Glutamatergic neuron (in vitro differentiated cells): ENCODE data around the gene GUCY1A1. TPM values are rescaled to one million over a fixed set of nuclear protein-coding genes. Genes with fewer than 3 reads are reported as not detected.

Source experiments
- DNase-seq: peaks from one replicate; pipeline ENCODE4 v3.0.0; 2022
- H3K27ac Mint-ChIP-seq: one replicate; pipeline ENCODE4 v1.8.0; 2020; ENCODE audit warnings: mild to moderate bottlenecking, mixed read lengths, inconsistent platforms; ENCODE audit not compliant: unreplicated experiment
- H3K27me3 Mint-ChIP-seq: one replicate; pipeline ENCODE4 v1.8.0; 2020; ENCODE audit warnings: mild to moderate bottlenecking, moderate library complexity, mixed read lengths, inconsistent platforms; ENCODE audit not compliant: unreplicated experiment
- H3K36me3 Mint-ChIP-seq: one replicate; pipeline ENCODE4 v1.8.0; 2020; ENCODE audit warnings: mild to moderate bottlenecking, mixed read lengths, inconsistent platforms; ENCODE audit not compliant: unreplicated experiment
- H3K4me1 Mint-ChIP-seq: one replicate; pipeline ENCODE4 v1.8.0; 2020; ENCODE audit warnings: mild to moderate bottlenecking, low read depth, mixed read lengths, inconsistent platforms; ENCODE audit not compliant: unreplicated experiment
- H3K4me3 Mint-ChIP-seq: one replicate; pipeline ENCODE4 v1.8.0; 2020; ENCODE audit warnings: mild to moderate bottlenecking, mixed read lengths, inconsistent platforms; ENCODE audit not compliant: unreplicated experiment
- H3K9me3 Mint-ChIP-seq: one replicate; pipeline ENCODE4 v1.8.0; 2020; ENCODE audit warnings: mild to moderate bottlenecking, moderate library complexity, mixed read lengths, inconsistent platforms; ENCODE audit not compliant: unreplicated experiment
- total RNA-seq: library from RNA; stranded (reverse); fragmentation: NEBNext Ultra II Directional; extraction: Animal tissue kit (Norgen Biotek cat#: 25700); gene quantifications from one replicate; pipeline ENCODE4 v1.2.1, GENCODE V29; 2021; ENCODE audit not compliant: unreplicated experiment
- TF ChIP-seq, protein P1 (sequence below): fragments of 200-600 bp; sonication (generic); IDR thresholded peaks from one replicate; pipeline ENCODE4 v1.5.0; 2021; ENCODE audit not compliant: partially characterized antibody, unreplicated experiment

Gene GUCY1A1
- total RNA-seq, 1 donor from 2014 or later, result not detected

GRCh38 chr4:155624478-155624877, 42.2 kb upstream of the GUCY1A1 start:
- Mint-ChIP-seq H3K27ac (no peak overlapping the region), H3K27me3 (no peaks in the 10 kb centered on the region), H3K9me3 (no peaks in the 10 kb centered on the region), H3K4me1 (no peaks in the 10 kb centered on the region), H3K36me3 (no peaks in the 10 kb centered on the region), H3K4me3 (no peak overlapping the region)
- DNase-seq, result no peak
- TF ChIP-seq, protein P1, sequence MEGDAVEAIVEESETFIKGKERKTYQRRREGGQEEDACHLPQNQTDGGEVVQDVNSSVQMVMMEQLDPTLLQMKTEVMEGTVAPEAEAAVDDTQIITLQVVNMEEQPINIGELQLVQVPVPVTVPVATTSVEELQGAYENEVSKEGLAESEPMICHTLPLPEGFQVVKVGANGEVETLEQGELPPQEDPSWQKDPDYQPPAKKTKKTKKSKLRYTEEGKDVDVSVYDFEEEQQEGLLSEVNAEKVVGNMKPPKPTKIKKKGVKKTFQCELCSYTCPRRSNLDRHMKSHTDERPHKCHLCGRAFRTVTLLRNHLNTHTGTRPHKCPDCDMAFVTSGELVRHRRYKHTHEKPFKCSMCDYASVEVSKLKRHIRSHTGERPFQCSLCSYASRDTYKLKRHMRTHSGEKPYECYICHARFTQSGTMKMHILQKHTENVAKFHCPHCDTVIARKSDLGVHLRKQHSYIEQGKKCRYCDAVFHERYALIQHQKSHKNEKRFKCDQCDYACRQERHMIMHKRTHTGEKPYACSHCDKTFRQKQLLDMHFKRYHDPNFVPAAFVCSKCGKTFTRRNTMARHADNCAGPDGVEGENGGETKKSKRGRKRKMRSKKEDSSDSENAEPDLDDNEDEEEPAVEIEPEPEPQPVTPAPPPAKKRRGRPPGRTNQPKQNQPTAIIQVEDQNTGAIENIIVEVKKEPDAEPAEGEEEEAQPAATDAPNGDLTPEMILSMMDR, result no peak

DNA sequence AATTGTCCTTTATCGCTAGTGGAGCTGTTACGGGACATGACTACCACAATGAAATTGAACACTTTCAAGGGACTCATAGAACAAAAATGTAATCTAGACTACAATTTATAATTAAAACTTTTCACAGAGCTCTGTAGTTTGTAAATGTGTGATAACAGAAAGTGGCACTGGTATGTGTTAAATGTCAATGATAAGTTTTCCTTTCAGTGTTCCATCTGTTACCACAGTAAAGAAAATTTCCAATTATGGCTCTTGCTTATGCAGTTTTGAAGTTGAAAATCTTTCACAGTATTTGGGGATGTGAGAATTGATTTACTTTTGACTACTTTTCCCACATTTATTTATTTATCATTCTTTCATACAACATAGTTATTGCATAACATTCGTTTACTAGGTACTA, 40.1 kb upstream of the GUCY1A1 start:
- TF ChIP-seq, protein P1, result no peak
- H3K36me3 Mint-ChIP-seq, result no peaks in the 10 kb centered on the region
- no peaks in the 10 kb centered on the region for H3K9me3 Mint-ChIP-seq
- no peaks in the 10 kb centered on the region for H3K27me3 Mint-ChIP-seq
- no peak for DNase-seq
- no peak overlapping the region for H3K27ac Mint-ChIP-seq
- H3K4me3 Mint-ChIP-seq, result no peak overlapping the region
- H3K4me1 Mint-ChIP-seq, result no peaks in the 10 kb centered on the region

GRCh38 chr4:155629183-155629825, 37.3 kb upstream of the GUCY1A1 start:
- Mint-ChIP-seq H3K27ac (no peak overlapping the region), H3K4me3 (no peak overlapping the region), H3K27me3 (no peaks in the 10 kb centered on the region), H3K9me3 (no peaks in the 10 kb centered on the region), H3K36me3 (no peaks in the 10 kb centered on the region), H3K4me1 (no peaks in the 10 kb centered on the region)
- TF ChIP-seq, protein P1, result no peak
- DNase-seq, result no peak

DNA sequence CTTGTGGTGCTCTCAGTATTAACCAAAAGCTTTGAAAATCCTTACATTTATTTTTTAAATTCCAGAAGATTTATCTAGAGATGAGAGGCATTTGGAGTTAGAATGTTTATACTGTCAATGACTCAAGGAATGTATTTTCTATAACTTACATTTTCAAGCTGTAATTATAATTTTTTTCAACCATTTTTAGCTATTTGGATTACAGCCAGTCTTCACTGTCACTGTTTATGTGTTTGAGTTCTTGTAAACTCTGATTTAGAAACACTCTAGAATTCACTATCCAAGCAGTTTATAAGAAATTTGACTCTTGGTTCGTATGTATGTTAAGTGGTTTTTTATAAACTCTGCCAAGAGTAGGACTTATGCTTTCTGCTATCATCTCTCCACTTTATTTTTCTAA, 36.7 kb upstream of the GUCY1A1 start:
- H3K4me1 Mint-ChIP-seq, result no peaks in the 10 kb centered on the region
- no peaks in the 10 kb centered on the region for H3K36me3 Mint-ChIP-seq
- H3K27me3 Mint-ChIP-seq, result no peaks in the 10 kb centered on the region
- no peaks in the 10 kb centered on the region for H3K9me3 Mint-ChIP-seq
- H3K4me3 Mint-ChIP-seq, result no peak overlapping the region
- DNase-seq, result no peak
- no peak overlapping the region for H3K27ac Mint-ChIP-seq
- TF ChIP-seq, protein P1, result no peak

DNA sequence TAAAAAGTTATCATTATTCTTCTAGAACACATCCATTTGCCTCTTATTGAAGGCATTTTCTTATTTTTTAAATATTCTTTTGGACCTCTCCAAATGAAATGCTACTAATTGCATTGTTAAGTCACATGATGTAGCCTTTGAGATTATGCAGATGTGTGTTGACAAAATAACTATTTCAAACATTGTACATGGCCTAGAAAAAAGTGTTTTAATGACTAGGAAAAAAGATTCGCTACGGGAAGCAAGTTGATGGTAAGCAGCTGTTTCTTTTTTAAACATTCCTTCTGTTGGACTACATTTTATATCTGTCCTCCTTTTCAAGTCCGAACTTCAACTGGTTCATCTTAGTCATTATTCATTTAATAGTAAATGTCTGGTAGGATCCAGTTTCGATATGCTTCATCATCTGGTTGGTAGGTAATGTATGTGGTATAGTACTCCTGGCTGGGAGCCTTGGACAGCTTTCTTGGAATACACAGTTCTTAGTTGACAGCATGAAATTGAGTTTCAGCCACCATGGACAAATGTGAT, 34.3 kb upstream of the GUCY1A1 start:
- Mint-ChIP-seq H3K36me3 (no peaks in the 10 kb centered on the region), H3K9me3 (no peaks in the 10 kb centered on the region), H3K27me3 (no peaks in the 10 kb centered on the region), H3K27ac (no peak overlapping the region), H3K4me1 (no peaks in the 10 kb centered on the region), H3K4me3 (no peak overlapping the region)
- DNase-seq, result no peak
- TF ChIP-seq, protein P1, result no peak
